ENCODE data around the gene C2CD5. TPM values are rescaled to one million over a fixed set of nuclear protein-coding genes. Genes with fewer than 3 reads are reported as not detected.

C2CD5 gene
- total RNA-seq, 1 experiment from 2014 or later, result 44.6 TPM

DNA sequence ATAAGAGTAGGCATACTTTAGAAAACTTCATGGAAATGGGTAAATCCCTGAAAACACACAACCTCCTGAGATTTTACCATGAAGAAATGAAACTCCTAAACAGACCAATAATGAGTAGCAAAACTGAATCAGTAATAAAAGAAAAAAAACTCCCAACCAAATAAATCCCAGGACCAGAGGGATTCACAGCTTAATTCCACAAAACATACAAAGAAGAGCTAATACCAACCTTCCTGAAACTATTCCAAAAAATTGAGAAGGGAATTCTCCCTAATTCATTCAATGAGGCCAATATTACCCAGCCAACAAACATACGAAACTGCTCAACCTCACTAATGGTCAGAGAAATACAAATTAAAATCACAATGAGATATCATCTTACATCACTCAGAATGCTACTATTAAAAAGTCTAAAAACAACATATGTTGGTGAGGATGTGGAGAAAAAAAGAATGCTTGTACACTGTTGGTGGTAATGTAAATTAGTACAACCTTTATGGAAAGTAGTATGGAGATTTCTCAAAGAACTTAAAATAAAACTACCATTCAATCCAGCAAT is 112.6 kb downstream of the C2CD5 start:
- ChIA-PET CTCF (no interaction called here), POLR2A (no interaction called here)
- H3K27me3 ChIP-seq (replicated peaks; ENCODE audit: control insufficient read depth, insufficient read depth, low read length), result no peaks in the 10 kb centered on the region
- H3K36me3 ChIP-seq (ENCODE audit: control insufficient read depth, insufficient read depth, low read length), result no peaks in the 10 kb centered on the region
- no TSS peak for BruUV-seq (replicated peaks)
- Mint-ChIP-seq H3K9me3 (ENCODE audit: unreplicated experiment) (no peaks in the 10 kb centered on the region), H3K36me3 (ENCODE audit: insufficient read depth, unreplicated experiment) (no peaks in the 10 kb centered on the region), H3K4me1 (ENCODE audit: low read depth, unreplicated experiment) (no peaks in the 10 kb centered on the region), H3K27me3 (ENCODE audit: insufficient read depth, unreplicated experiment) (no peaks in the 10 kb centered on the region), H3K4me3 (ENCODE audit: unreplicated experiment) (no peak overlapping the region), H3K27ac (ENCODE audit: unreplicated experiment) (no peak overlapping the region)
- H3K4me1 ChIP-seq, result 0 out of 2 replicates have a peak, but pooled peaks cover 3% of the 10 kb centered on the region
- TF ChIP-seq CTCF (IDR thresholded peaks at IDR 0.05; ENCODE audit: insufficient read depth in 1 of 2, low read depth in 1 of 2, low read length in 1 of 2, severe bottlenecking in 1 of 2, unreplicated experiment in 1 of 2), result no peak
- intact Hi-C loops (cut with micrococcal nuclease; ENCODE audit: unreplicated experiment), result no loop called here
- H3K4me3 ChIP-seq (ENCODE audit: low read depth, low read length), result no peak overlapping the region
- DNase-seq, result no peak
- no peaks in the 10 kb centered on the region for H3K9me3 ChIP-seq

- Histone ChIP-seq H3K4me1 (no peaks in the 10 kb centered on the region), H3K9me3 (no peaks in the 10 kb centered on the region), H3K4me3 (ENCODE audit: low read depth, low read length) (no peak overlapping the region), H3K27me3 (replicated peaks; ENCODE audit: control insufficient read depth, insufficient read depth, low read length) (no peaks in the 10 kb centered on the region), H3K36me3 (ENCODE audit: control insufficient read depth, insufficient read depth, low read length) (no peaks in the 10 kb centered on the region)
- no peak overlapping the region for H3K4me3 Mint-ChIP-seq (ENCODE audit: unreplicated experiment)
- peaks cover 3% of the 10 kb centered on the region for H3K27me3 Mint-ChIP-seq (ENCODE audit: insufficient read depth, unreplicated experiment)
- no peak for DNase-seq
- H3K4me1 Mint-ChIP-seq (ENCODE audit: low read depth, unreplicated experiment), result no peaks in the 10 kb centered on the region
- no peak for TF ChIP-seq CTCF (IDR thresholded peaks at IDR 0.05; ENCODE audit: insufficient read depth in 1 of 2, low read depth in 1 of 2, low read length in 1 of 2, severe bottlenecking in 1 of 2, unreplicated experiment in 1 of 2)
- intact Hi-C loops (cut with micrococcal nuclease; ENCODE audit: unreplicated experiment), result no loop called here
- BruUV-seq (replicated peaks), result no TSS peak
- H3K9me3 Mint-ChIP-seq (ENCODE audit: unreplicated experiment), result no peaks in the 10 kb centered on the region
- POLR2A ChIA-PET, result no interaction called here
- CTCF ChIA-PET, result no interaction called here
- H3K27ac Mint-ChIP-seq (ENCODE audit: unreplicated experiment), result no peak overlapping the region
- no peaks in the 10 kb centered on the region for H3K36me3 Mint-ChIP-seq (ENCODE audit: insufficient read depth, unreplicated experiment)
These were observed 127.5 kb downstream of the C2CD5 start for GRCh38 chr12:22416801-22417200.

DNA sequence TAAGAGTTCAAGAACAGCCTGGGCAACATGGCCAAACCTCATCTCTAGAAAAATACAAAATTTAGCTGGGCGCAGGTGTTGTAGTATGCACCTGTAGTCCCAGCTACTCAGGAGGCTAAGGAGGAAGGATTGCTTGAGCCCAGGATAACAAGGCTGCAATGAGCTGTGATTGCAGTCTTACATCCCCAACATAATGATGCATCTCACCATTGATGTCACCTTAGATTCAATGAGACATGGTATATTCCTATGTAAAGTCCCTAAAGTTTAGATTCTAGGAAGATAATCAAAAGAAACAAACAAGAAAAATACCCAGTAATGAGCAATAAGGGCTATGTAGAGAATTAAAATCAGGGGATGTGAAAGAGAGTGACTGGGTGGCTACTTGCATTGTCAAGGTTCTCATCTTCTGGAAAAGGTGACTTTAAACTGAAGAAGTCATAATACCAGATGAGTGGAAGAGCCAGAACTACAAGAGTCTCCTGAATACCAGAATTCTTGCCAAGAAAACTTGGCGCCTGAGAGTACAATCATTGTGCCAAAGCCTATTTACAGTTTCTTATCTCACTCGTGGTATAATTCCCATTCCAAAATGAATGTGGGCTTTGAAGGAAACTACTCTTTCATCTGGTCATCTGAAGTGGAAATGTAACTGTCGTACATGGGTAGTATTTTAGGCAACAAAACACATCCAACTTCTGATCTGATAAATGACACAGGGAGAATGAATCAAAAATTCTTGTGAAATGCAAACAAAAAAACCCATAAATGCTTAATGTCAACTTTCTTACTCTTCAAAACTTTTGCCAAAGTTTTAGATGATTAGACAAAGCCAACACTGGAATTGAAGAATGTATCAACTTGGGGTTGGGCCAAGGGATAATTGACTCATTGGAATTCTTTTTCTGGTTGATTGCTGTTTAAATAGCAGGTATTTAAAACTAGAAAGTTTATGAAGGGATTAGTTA is 128.7 kb downstream of the C2CD5 start:
- H3K36me3 ChIP-seq (ENCODE audit: control insufficient read depth, insufficient read depth, low read length), result no peaks in the 10 kb centered on the region
- Mint-ChIP-seq H3K27me3 (ENCODE audit: insufficient read depth, unreplicated experiment) (peaks cover 3% of the 10 kb centered on the region), H3K4me1 (ENCODE audit: low read depth, unreplicated experiment) (no peaks in the 10 kb centered on the region), H3K4me3 (ENCODE audit: unreplicated experiment) (no peak overlapping the region), H3K9me3 (ENCODE audit: unreplicated experiment) (no peaks in the 10 kb centered on the region), H3K27ac (ENCODE audit: unreplicated experiment) (no peak overlapping the region), H3K36me3 (ENCODE audit: insufficient read depth, unreplicated experiment) (no peaks in the 10 kb centered on the region)
- no peaks in the 10 kb centered on the region for H3K27me3 ChIP-seq (replicated peaks; ENCODE audit: control insufficient read depth, insufficient read depth, low read length)
- no peaks in the 10 kb centered on the region for H3K9me3 ChIP-seq
- CTCF ChIA-PET, result no interaction called here
- POLR2A ChIA-PET, result no interaction called here
- intact Hi-C loops (cut with micrococcal nuclease; ENCODE audit: unreplicated experiment), result no loop called here
- DNase-seq, result no peak
- no peak overlapping the region for H3K4me3 ChIP-seq (ENCODE audit: low read depth, low read length)
- BruUV-seq (replicated peaks), result no TSS peak
- TF ChIP-seq CTCF (IDR thresholded peaks at IDR 0.05; ENCODE audit: insufficient read depth in 1 of 2, low read depth in 1 of 2, low read length in 1 of 2, severe bottlenecking in 1 of 2, unreplicated experiment in 1 of 2), result no peak
- peaks cover under 1% of the 10 kb centered on the region; the same call in 1 of the 2 replicates for H3K4me1 ChIP-seq
